ENCODE measurements around the gene AFAP1L1.
A peak's percentile ranks its signal among the peaks of the same experiment; 100 is the strongest.

DNA sequence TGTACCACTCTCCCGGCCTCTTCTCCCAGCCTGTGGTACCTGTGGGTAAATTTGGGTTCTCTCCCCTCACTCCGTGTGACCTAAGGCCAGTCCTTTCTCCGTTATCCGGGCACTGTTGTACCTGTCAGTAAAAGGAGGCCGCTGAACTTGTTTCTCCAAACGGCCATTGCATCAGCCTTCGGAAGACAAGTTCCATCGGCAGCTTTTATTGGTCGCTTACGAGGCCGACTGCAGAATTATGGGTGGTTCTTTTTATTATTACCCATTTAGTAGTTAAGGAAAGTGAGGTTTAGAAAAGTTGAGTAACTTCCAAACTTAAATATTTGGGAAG is 74.2 kb downstream of the AFAP1L1 start:
- no peak; the same call in 1 of the 2 replicates for TF ChIP-seq ZBTB21 (tag by site-specific recombination; IDR thresholded peaks at IDR 0.05)
- TF ChIP-seq ZNF660 (tag by site-specific recombination; IDR thresholded peaks at IDR 0.05) = 0 out of 2 replicates have a peak, but pooled peaks have one; percentile 13
- TF ChIP-seq, protein P1, sequence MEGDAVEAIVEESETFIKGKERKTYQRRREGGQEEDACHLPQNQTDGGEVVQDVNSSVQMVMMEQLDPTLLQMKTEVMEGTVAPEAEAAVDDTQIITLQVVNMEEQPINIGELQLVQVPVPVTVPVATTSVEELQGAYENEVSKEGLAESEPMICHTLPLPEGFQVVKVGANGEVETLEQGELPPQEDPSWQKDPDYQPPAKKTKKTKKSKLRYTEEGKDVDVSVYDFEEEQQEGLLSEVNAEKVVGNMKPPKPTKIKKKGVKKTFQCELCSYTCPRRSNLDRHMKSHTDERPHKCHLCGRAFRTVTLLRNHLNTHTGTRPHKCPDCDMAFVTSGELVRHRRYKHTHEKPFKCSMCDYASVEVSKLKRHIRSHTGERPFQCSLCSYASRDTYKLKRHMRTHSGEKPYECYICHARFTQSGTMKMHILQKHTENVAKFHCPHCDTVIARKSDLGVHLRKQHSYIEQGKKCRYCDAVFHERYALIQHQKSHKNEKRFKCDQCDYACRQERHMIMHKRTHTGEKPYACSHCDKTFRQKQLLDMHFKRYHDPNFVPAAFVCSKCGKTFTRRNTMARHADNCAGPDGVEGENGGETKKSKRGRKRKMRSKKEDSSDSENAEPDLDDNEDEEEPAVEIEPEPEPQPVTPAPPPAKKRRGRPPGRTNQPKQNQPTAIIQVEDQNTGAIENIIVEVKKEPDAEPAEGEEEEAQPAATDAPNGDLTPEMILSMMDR (tag by site-specific recombination; IDR thresholded peaks at IDR 0.05) = no peak
- no peak for TF ChIP-seq MYNN (tag by site-specific recombination; IDR thresholded peaks at IDR 0.05; ENCODE audit: borderline replicate concordance)
- TF ChIP-seq, protein P2, sequence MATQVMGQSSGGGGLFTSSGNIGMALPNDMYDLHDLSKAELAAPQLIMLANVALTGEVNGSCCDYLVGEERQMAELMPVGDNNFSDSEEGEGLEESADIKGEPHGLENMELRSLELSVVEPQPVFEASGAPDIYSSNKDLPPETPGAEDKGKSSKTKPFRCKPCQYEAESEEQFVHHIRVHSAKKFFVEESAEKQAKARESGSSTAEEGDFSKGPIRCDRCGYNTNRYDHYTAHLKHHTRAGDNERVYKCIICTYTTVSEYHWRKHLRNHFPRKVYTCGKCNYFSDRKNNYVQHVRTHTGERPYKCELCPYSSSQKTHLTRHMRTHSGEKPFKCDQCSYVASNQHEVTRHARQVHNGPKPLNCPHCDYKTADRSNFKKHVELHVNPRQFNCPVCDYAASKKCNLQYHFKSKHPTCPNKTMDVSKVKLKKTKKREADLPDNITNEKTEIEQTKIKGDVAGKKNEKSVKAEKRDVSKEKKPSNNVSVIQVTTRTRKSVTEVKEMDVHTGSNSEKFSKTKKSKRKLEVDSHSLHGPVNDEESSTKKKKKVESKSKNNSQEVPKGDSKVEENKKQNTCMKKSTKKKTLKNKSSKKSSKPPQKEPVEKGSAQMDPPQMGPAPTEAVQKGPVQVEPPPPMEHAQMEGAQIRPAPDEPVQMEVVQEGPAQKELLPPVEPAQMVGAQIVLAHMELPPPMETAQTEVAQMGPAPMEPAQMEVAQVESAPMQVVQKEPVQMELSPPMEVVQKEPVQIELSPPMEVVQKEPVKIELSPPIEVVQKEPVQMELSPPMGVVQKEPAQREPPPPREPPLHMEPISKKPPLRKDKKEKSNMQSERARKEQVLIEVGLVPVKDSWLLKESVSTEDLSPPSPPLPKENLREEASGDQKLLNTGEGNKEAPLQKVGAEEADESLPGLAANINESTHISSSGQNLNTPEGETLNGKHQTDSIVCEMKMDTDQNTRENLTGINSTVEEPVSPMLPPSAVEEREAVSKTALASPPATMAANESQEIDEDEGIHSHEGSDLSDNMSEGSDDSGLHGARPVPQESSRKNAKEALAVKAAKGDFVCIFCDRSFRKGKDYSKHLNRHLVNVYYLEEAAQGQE (tag by site-specific recombination; IDR thresholded peaks at IDR 0.05) = no peak
- TF ChIP-seq, protein P3, sequence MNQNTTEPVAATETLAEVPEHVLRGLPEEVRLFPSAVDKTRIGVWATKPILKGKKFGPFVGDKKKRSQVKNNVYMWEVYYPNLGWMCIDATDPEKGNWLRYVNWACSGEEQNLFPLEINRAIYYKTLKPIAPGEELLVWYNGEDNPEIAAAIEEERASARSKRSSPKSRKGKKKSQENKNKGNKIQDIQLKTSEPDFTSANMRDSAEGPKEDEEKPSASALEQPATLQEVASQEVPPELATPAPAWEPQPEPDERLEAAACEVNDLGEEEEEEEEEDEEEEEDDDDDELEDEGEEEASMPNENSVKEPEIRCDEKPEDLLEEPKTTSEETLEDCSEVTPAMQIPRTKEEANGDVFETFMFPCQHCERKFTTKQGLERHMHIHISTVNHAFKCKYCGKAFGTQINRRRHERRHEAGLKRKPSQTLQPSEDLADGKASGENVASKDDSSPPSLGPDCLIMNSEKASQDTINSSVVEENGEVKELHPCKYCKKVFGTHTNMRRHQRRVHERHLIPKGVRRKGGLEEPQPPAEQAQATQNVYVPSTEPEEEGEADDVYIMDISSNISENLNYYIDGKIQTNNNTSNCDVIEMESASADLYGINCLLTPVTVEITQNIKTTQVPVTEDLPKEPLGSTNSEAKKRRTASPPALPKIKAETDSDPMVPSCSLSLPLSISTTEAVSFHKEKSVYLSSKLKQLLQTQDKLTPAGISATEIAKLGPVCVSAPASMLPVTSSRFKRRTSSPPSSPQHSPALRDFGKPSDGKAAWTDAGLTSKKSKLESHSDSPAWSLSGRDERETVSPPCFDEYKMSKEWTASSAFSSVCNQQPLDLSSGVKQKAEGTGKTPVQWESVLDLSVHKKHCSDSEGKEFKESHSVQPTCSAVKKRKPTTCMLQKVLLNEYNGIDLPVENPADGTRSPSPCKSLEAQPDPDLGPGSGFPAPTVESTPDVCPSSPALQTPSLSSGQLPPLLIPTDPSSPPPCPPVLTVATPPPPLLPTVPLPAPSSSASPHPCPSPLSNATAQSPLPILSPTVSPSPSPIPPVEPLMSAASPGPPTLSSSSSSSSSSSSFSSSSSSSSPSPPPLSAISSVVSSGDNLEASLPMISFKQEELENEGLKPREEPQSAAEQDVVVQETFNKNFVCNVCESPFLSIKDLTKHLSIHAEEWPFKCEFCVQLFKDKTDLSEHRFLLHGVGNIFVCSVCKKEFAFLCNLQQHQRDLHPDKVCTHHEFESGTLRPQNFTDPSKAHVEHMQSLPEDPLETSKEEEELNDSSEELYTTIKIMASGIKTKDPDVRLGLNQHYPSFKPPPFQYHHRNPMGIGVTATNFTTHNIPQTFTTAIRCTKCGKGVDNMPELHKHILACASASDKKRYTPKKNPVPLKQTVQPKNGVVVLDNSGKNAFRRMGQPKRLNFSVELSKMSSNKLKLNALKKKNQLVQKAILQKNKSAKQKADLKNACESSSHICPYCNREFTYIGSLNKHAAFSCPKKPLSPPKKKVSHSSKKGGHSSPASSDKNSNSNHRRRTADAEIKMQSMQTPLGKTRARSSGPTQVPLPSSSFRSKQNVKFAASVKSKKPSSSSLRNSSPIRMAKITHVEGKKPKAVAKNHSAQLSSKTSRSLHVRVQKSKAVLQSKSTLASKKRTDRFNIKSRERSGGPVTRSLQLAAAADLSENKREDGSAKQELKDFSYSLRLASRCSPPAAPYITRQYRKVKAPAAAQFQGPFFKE (tag by site-specific recombination; IDR thresholded peaks at IDR 0.05; ENCODE audit: borderline replicate concordance) = no peak
- no peak for TF ChIP-seq YY2 (tag by site-specific recombination; IDR thresholded peaks at IDR 0.05)
- no peak for TF ChIP-seq SP2 (tag by site-specific recombination; IDR thresholded peaks at IDR 0.05)
- no peak for TF ChIP-seq ZBTB48 (tag by site-specific recombination; IDR thresholded peaks at IDR 0.05)
- no peak for TF ChIP-seq GLI4 (tag by site-specific recombination; IDR thresholded peaks at IDR 0.05)
- TF ChIP-seq, protein P4, sequence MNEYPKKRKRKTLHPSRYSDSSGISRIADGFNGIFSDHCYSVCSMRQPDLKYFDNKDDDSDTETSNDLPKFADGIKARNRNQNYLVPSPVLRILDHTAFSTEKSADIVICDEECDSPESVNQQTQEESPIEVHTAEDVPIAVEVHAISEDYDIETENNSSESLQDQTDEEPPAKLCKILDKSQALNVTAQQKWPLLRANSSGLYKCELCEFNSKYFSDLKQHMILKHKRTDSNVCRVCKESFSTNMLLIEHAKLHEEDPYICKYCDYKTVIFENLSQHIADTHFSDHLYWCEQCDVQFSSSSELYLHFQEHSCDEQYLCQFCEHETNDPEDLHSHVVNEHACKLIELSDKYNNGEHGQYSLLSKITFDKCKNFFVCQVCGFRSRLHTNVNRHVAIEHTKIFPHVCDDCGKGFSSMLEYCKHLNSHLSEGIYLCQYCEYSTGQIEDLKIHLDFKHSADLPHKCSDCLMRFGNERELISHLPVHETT (tag by site-specific recombination; IDR thresholded peaks at IDR 0.05) = no peak; the same call in 1 of the 2 replicates
- no peak for TF ChIP-seq ZNF146 (tag by site-specific recombination; IDR thresholded peaks at IDR 0.05)
- TF ChIP-seq ZNF510 (tag by site-specific recombination; IDR thresholded peaks at IDR 0.05; ENCODE audit: insufficient replicate concordance) = no peak

Data from HEK293 (cell line).